Endothelial cell of umbilical vein (primary cell): ENCODE measurements around the gene FHOD3. TPM values are rescaled to one million over a fixed set of nuclear protein-coding genes. Genes with fewer than 3 reads are reported as not detected.

Source experiments
- BruUV-seq: library from RNA; stranded (reverse); fragments of 400-500 nt; replicated peaks from 2 replicates; lab custom pipeline; 2021; lab: Mats Ljungman, UMichigan
- CTCF ChIA-PET: fragments of 300-600, 350-600 bp; sonication (Branson Sonifier 250); formaldehyde crosslinking; loops from one replicate; lab custom pipeline; 2021; ENCODE audit warnings: antibody characterized with exemption, inconsistent platforms; lab: Charles Lee
- POLR2A ChIA-PET: fragments of 300-600, 350-600 bp; sonication (Branson Sonifier 250); formaldehyde crosslinking; loops from one replicate; lab custom pipeline; 2021; ENCODE audit warnings: antibody characterized with exemption, inconsistent platforms; lab: Charles Lee
- DNase-seq: peaks from one replicate; pipeline ENCODE4 v3.0.0-alpha.2; 2011; ENCODE audit warnings: low read depth, low spot score
- FAIRE-seq: peaks from 2 replicates; lab custom pipeline; 2011; peaks lifted over from hg19 to GRCh38; lab: Jason Lieb, UNC
- H2AFZ ChIP-seq: 2 replicates; pipeline ENCODE4 v1.6.0; 2012; ENCODE audit warnings: low read depth, low read length, control low read depth, inconsistent platforms
- H3K27ac ChIP-seq: 2 replicates; pipeline ENCODE4 v1.5.1; 2011; ENCODE audit warnings: low read depth, mild to moderate bottlenecking, control low read depth, low read length, moderate library complexity; ENCODE audit not compliant: insufficient read depth
- H3K27me3 ChIP-seq, 2 experiments: 2 replicates each; pipeline versions ENCODE4 v1.6.0 to v1.6.1; 2011; ENCODE audit warnings: low read length in 2 of 2, mixed read lengths in 1 of 2; ENCODE audit not compliant: control insufficient read depth in 2 of 2, insufficient read depth in 2 of 2
- H3K36me3 ChIP-seq, 2 experiments: 2 replicates in 1 of 2; 3 replicates in 1 of 2; pipeline ENCODE4 v1.5.1; 2011; ENCODE audit warnings: low read length in 2 of 2, mild to moderate bottlenecking in 1 of 2, moderate library complexity in 1 of 2; ENCODE audit not compliant: control insufficient read depth in 2 of 2, insufficient read depth in 2 of 2; ENCODE audit errors: extremely low read depth in 1 of 2
- H3K4me1 ChIP-seq: 3 replicates; pipeline ENCODE4 v1.5.1; 2011; ENCODE audit warnings: mild to moderate bottlenecking, low read length; ENCODE audit not compliant: control insufficient read depth, insufficient read depth; ENCODE audit errors: extremely low read depth
- H3K4me2 ChIP-seq: 2 replicates; pipeline ENCODE4 v1.6.1; 2011; ENCODE audit warnings: low read length, control low read depth, mixed read lengths; ENCODE audit not compliant: insufficient read depth
- H3K4me3 ChIP-seq, 3 experiments: fragments of 200-600 bp in 1 of 3; sonication (generic), shearing (Covaris generic) in 1 of 3; replicated peaks in 1 of 3; 2 replicates each; pipeline ENCODE4 v1.5.1; 2011 to 2016; ENCODE audit warnings: control low read depth in 3 of 3, low read length in 3 of 3, mild to moderate bottlenecking in 2 of 3, inconsistent platforms in 1 of 3, low read depth in 1 of 3, moderate library complexity in 1 of 3; ENCODE audit not compliant: insufficient read depth in 1 of 3
- H3K79me2 ChIP-seq: 2 replicates; pipeline ENCODE4 v1.6.0; 2012; ENCODE audit warnings: low read length, inconsistent platforms; ENCODE audit not compliant: control insufficient read depth, insufficient read depth
- H3K9ac ChIP-seq: replicated peaks from 2 replicates; pipeline ENCODE3; 2011; ENCODE audit warnings: low read length, control low read depth; ENCODE audit not compliant: insufficient read depth; ENCODE audit errors: extremely low read depth
- H3K9me1 ChIP-seq: replicated peaks from 3 replicates; pipeline ENCODE4 v1.6.0; 2011; ENCODE audit warnings: mild to moderate bottlenecking, low read length; ENCODE audit not compliant: control insufficient read depth, insufficient read depth; ENCODE audit errors: extremely low read depth
- H3K9me3 ChIP-seq: replicated peaks from 2 replicates; pipeline ENCODE4 v1.5.1; 2012; ENCODE audit warnings: low read length, inconsistent platforms; ENCODE audit not compliant: control insufficient read depth, insufficient read depth
- H4K20me1 ChIP-seq: replicated peaks from 2 replicates; pipeline ENCODE3; 2011; ENCODE audit warnings: mild to moderate bottlenecking, low read length; ENCODE audit not compliant: control insufficient read depth, insufficient read depth; ENCODE audit errors: extremely low read depth
- CTCF ChIP-seq, 2 donors: IDR thresholded peaks; 1 replicate in 1 of 2; 2 replicates in 1 of 2; pipeline ENCODE4 v1.5.1; 2011; ENCODE audit warnings: low read length in 2 of 2, mild to moderate bottlenecking in 2 of 2, moderate library complexity in 2 of 2, control low read depth in 1 of 2, inconsistent platforms in 1 of 2, low read depth in 1 of 2; ENCODE audit not compliant: insufficient read depth in 1 of 2; ENCODE audit errors: extremely low read depth in 1 of 2
- EZH2 ChIP-seq: IDR thresholded peaks from 2 replicates; pipeline ENCODE4 v1.6.1; 2012; ENCODE audit warnings: borderline replicate concordance, low read depth, mild to moderate bottlenecking, moderate library complexity, low read length, inconsistent platforms; ENCODE audit not compliant: severe bottlenecking
- FOS ChIP-seq: IDR thresholded peaks from 2 replicates; pipeline ENCODE4 v1.6.1; 2011; ENCODE audit warnings: mild to moderate bottlenecking, low read length, moderate library complexity, borderline replicate concordance; ENCODE audit not compliant: insufficient read depth
- GATA2 ChIP-seq: IDR thresholded peaks from 2 replicates; pipeline ENCODE4 v1.7.0; 2011; ENCODE audit warnings: low read depth, mild to moderate bottlenecking, moderate library complexity, mixed read lengths, low read length; ENCODE audit not compliant: insufficient read length, insufficient read depth
- POLR2A ChIP-seq: IDR thresholded peaks from 2 replicates; pipeline ENCODE4 v1.6.1; 2012; ENCODE audit warnings: low read depth, mild to moderate bottlenecking, control low read depth, low read length
- POLR2AphosphoS5 ChIP-seq: IDR thresholded peaks from 2 replicates; pipeline ENCODE4 v1.6.1; 2012; ENCODE audit warnings: low read depth, mild to moderate bottlenecking, control low read depth, low read length, moderate library complexity; ENCODE audit not compliant: insufficient read depth
- dilution Hi-C: fragments of 300-500 bp; cut with MboI; formaldehyde crosslinking; loops from one replicate; pipeline ENCODE4 v1.15.0; 2019; ENCODE audit warnings: low sequenced_read_pairs; ENCODE audit not compliant: extremely low pct_ligation_motif_present
- intact Hi-C: fragments of 100-400 bp; cut with micrococcal nuclease; formaldehyde crosslinking; loops from one replicate; pipeline ENCODE4 v1.10.0; 2022
- polyA plus RNA-seq, 4 experiments: library from polyadenylated mRNA; depleted of rRNA in 3 of 4; stranded (reverse) in 3 of 4; unstranded in 1 of 4; fragments of >200 nt; gene quantifications; 2 replicates each; pipeline versions ENCODE4 v1.2.1 to v1.2.3, GENCODE V29; 2011 to 2012; ENCODE audit warnings: missing spikeins in 1 of 4
- total RNA-seq: library from RNA; stranded (reverse); gene quantifications from 2 replicates; pipeline ENCODE4 v1.2.3, GENCODE V29; 2021
- TF ChIP-seq, protein P1 (sequence below): IDR thresholded peaks from 2 replicates; pipeline ENCODE4 v1.6.1; 2011; ENCODE audit not compliant: insufficient read depth, insufficient read length

Gene FHOD3
- total and polyA plus RNA-seq, 2 donors (not counting 3 experiments of a cell fraction or from before 2014, with no cell fraction given), result 0.06 to 1.5 TPM

DNA sequence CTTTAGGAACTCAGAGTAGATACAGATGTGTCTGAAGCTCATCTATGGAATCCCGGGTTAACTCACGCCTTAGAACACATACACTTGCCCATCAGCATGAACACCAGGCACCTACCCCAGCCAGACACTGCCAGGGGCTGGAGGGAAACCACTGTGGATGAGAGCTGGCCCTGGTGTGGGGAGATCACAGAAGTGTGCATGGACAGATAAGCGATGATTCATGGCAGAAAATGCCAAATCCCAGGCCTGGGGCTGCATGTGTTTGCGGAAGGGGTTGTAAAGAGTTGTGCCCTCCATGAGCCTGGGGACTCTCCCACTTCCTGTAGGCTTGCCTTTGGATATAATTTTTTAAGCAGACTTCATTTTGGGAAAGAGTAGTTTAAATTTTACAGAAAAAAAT, 193.4 kb downstream of the FHOD3 start:
- no peak for FAIRE-seq
- H3K36me3 ChIP-seq, result no peaks in the 10 kb centered on the region
- TF ChIP-seq, protein P1, sequence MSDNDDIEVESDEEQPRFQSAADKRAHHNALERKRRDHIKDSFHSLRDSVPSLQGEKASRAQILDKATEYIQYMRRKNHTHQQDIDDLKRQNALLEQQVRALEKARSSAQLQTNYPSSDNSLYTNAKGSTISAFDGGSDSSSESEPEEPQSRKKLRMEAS, result no peak
- TF ChIP-seq GATA2 (no peak), CTCF (IDR thresholded peaks at IDR 0.05; ENCODE audit: extremely low read depth in 1 of 2, insufficient read depth in 1 of 2, low read depth in 1 of 2, low read length in 2 of 2) (no peak), EZH2 (no peak), FOS (no peak), POLR2A (no peak), POLR2AphosphoS5 (no peak)
- dilution Hi-C loops, result no loop called here
- H4K20me1 ChIP-seq, result no peaks in the 10 kb centered on the region
- no peak overlapping the region for H2AFZ ChIP-seq
- H3K9ac ChIP-seq, result no peak overlapping the region
- no peaks in the 10 kb centered on the region for H3K27me3 ChIP-seq
- no peaks in the 10 kb centered on the region for H3K4me1 ChIP-seq
- intact Hi-C loops, result no loop called here
- no peak for DNase-seq
- no peaks in the 10 kb centered on the region for H3K9me3 ChIP-seq
- ChIA-PET CTCF (no interaction called here), POLR2A (no interaction called here)
- H3K79me2 ChIP-seq, result no peaks in the 10 kb centered on the region
- no peak overlapping the region for H3K4me3 ChIP-seq
- H3K27ac ChIP-seq, result no peak overlapping the region
- H3K4me2 ChIP-seq, result no peak overlapping the region
- no TSS peak for BruUV-seq
- no peaks in the 10 kb centered on the region for H3K9me1 ChIP-seq
